HTR-8/SVneo (cell line): ENCODE data around the gene PDZK1IP1.

Experiments used
- DNase-seq: peaks from one replicate; pipeline ENCODE4 v3.0.0; 2011; ENCODE audit warnings: low spot score, mixed read lengths; ENCODE audit not compliant: insufficient read length
- FAIRE-seq: peaks from 2 replicates; lab custom pipeline; 2011; peaks lifted over from hg19 to GRCh38; lab: Jason Lieb, UNC

The PDZK1IP1 gene

DNA sequence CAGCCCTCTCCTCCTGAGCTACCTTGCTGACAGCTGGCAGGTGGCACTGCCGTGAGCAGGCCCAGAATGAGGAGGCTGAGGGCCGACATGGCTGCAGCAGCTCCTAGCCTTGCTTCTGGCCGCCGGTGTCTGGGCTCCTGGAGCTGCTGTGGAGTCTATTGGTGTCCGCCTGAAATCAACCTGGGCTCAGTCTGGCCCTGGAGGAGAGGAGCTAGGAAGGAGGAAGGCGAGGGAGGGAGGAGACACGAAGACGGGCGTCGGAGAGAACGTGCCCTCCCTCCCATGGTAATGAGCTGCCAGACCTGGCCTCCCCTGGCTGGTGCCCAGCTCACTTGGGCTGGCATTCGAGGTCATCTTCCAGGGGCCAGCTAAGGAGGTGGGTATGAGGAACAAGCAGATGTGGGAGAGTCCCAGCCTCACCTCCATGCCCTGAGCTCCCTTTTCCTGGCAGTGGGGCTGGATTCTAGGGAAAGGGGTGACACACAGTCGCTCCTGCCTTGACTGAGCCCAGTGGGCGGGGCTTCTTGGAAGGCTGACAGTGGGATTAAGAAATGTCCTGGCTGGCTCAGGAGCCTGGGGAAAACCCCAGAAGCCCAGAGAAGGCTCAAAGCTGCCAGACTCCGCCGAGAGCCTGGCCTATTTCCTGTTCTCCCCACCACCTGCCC lies at the start of gene PDZK1IP1:
PDZK1IP1 (minus strand) TSS at position 193 of the 665 bp plus-strand sequence; CDS start at position 89, 104 bp downstream.
- FAIRE-seq (no peak), DNase-seq (no peak)

DNA sequence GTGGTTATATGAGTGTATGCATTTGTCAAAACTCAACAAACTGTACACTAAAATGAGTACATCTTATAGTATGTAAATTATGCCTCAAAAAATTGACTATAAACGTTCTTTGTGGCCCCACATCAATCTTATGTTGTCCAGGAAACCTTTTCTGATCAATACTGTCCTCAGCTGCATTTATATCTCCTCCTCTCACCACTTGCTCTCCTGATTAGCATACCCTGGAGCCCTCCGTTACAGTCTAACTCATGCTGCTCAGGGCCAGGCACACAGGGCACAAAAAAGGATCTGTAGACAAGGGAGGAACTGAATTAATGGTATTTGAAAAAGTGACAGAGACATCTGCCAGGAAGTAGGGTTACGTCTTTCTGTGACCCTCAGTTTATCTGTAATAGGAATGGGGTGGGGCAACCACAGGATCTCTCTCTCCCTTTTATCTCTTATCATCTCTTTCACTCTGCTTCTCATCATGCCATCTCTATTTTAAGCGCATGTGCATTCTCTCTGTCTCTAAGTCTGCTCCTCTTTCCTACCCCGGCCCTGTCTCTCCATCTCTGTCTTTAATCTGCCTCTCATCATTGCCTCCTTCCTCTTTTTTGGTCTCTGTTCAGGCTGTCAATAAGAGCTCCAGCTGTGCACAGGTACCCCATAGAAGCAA lies 49.2 kb upstream of the PDZK1IP1 start:
- no peak for FAIRE-seq
- no peak for DNase-seq

- DNase-seq, result no peak
- FAIRE-seq, result no peak
These were observed 46.0 kb upstream of the PDZK1IP1 start for GRCh38 chr1:47235806-47236205.

- DNase-seq (no peak), FAIRE-seq (no peak)
These were observed 45.4 kb upstream of the PDZK1IP1 start for GRCh38 chr1:47235241-47235681.

DNA sequence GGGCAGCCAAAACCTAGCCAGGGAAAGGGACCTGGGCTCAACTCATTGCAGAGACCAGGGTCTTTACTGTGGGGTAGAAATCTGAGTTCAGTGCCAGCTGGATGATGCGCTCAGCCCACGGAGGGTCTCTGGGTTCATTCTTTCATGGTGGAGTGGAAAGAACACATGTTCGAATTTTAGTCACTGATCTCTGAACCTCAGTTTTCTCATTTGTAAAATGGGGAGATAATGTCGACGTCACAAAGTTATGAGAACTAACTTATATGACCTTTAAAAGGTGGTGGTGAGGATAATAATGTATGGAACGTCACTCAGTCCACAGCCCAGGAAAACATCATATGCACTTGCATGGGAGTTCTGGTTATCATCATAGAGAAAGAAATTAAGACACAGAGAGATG lies 43.4 kb upstream of the PDZK1IP1 start:
- FAIRE-seq, result no peak

GRCh38 chr1:47232187-47232874 lies 42.5 kb upstream of the PDZK1IP1 start, which contains the start of gene TAL1:
Gene TAL1 (minus strand): TSS chr1:47232225. CDS start chr1:47225888, 6,337 bp downstream.
- DNase-seq (no peak), FAIRE-seq (no peak)

More for the DNA sequence above, 43.4 kb upstream of the PDZK1IP1 start:
- no peak for DNase-seq

GRCh38 chr1:47231301-47232186 lies 41.7 kb upstream of the PDZK1IP1 start:
- FAIRE-seq (no peak), DNase-seq (no peak)

- FAIRE-seq, result no peak
- no peak for DNase-seq
These were observed 41.0 kb upstream of the PDZK1IP1 start for GRCh38 chr1:47230692-47231300.

DNA sequence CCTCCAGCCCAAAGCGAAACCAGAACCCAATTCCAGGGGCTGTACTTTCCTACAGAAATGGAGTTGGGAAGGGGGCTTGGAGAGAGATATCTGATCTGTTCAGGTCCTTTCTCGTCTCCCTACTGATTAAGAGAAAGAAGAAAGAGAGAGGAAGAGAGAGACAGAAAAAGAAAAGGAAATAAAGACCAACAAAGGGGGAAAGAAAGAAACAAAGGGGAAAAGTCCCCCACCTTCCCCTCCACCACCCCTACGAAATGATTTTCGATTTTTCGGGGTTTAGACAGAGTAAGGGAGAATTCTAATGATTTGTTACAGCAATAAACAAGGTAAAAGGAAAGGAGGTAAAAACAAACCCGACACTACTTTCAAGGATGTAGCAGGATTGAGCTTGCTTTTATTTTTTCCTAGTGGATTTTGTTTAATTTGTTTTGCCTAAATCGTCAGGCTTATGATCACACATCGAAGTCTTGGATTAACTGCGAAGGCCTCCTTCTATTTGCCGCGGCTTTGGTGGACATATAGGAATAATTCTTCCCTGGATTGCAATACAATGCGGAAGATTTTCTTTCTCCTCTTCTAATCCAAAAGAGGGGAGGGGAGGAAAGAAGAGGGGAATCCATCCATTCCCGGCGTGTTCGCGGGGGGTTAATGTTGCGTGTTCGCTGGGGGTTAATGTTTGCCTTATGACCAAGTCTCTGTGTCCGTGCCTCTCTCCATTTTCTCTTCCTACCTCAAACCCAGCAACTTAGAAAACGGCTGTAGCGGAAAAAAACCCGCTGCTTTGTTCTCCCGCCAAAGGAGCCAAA lies 40.3 kb upstream of the PDZK1IP1 start:
- FAIRE-seq, result no peak
- DNase-seq, result no peak

DNA sequence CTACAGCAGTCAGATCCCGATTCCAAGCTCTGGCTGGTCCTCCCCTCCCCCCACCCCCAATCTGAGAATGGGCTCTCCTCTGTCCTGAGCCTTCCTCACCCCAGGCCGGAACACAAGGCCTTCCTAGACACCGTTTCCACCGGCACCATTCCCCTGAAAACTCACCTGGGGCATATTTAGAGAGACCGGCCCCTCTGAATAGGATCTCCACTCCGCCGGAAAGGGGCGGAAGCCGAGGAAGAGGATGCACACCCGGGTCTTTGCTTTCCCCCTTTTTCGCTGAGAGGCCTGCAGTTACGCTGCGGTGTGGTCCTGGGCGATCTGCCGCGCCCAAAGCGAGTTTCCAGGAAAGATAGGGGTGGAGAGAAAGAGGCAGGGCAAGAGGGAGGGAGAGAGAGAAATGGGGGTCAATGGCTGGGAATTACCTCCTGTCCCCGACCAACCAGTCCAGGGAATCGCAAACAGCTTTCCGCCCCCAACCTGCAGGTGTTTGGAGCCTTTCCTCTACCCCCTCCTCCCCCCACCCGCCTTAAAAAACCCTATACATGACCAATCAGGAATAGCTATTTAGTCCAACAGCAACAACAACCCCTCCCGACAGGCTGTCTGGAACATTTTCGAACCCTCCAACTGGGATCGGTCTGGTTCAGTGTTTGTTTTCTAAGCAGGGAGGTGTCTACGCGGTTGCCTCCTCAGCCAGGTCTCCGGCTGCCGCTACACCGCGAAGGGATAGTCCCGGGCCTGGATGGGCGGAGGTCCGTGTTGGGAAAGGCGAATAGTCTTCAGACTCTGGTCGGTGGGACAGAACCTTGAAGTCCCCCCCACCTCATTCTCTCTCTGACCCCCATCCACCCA lies 39.4 kb upstream of the PDZK1IP1 start:
- DNase-seq (no peak), FAIRE-seq (no peak)

DNA sequence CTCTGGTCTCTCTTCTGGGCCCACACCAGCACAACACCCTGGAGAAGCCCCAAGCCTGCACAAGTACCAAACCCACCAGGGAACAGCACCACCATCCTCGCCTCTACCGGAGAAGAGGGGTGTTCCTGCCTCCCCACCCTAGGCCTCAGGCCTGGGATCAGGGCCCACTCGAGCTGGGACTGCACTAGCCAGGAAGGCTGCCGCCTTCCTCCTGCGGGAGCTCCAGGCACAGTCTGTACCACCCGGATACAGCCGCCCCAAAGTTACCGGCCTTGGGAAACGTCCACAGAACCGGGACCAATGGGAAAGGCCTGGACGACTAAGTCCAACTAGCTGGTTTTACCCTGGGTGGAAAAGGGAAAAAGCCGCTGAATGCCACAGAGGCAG lies 38.8 kb upstream of the PDZK1IP1 start:
- FAIRE-seq (no peak), DNase-seq (no peak)

- FAIRE-seq (no peak), DNase-seq (no peak)
These were observed 37.8 kb upstream of the PDZK1IP1 start for GRCh38 chr1:47227341-47228232.

- DNase-seq (no peak), FAIRE-seq (no peak)
These were observed 37.0 kb upstream of the PDZK1IP1 start for GRCh38 chr1:47226839-47227215.

- FAIRE-seq (no peak), DNase-seq (no peak)
These were observed 36.4 kb upstream of the PDZK1IP1 start for GRCh38 chr1:47226121-47226838.

- no peak for FAIRE-seq
- DNase-seq, result no peak
These were observed 35.7 kb upstream of the PDZK1IP1 start for GRCh38 chr1:47225430-47226100.
